Memory B cell (primary cell): ENCODE measurements around the gene CAMTA1.

Source experiments
- ATAC-seq: fragments of 150-1000 bp; cut with Tn5 transposase; 2 replicates; pipeline ENCODE4 v1.10.0; 2021; ENCODE audit warnings: low read depth, mild to moderate bottlenecking, moderate library complexity
- DNase-seq, 2 donors: peaks; one replicate each; pipeline ENCODE4 v3.0.0; 2022; ENCODE audit warnings: low spot score in 2 of 2
- H3K27ac Mint-ChIP-seq: one replicate; pipeline ENCODE4 v1.8.0; 2022; ENCODE audit warnings: mild to moderate bottlenecking, moderate library complexity, mixed read lengths
- H3K27me3 Mint-ChIP-seq: one replicate; pipeline ENCODE4 v1.8.0; 2022; ENCODE audit warnings: mixed read lengths
- H3K36me3 Mint-ChIP-seq: one replicate; pipeline ENCODE4 v1.8.0; 2022; ENCODE audit warnings: mild to moderate bottlenecking, mixed read lengths
- H3K4me1 Mint-ChIP-seq: one replicate; pipeline ENCODE4 v1.8.0; 2022; ENCODE audit warnings: mixed read lengths
- H3K4me3 Mint-ChIP-seq: one replicate; pipeline ENCODE4 v1.8.0; 2022; ENCODE audit warnings: mild to moderate bottlenecking, moderate library complexity, mixed read lengths
- H3K9me3 Mint-ChIP-seq: one replicate; pipeline ENCODE4 v1.8.0; 2022; ENCODE audit warnings: mixed read lengths

Gene CAMTA1

DNA sequence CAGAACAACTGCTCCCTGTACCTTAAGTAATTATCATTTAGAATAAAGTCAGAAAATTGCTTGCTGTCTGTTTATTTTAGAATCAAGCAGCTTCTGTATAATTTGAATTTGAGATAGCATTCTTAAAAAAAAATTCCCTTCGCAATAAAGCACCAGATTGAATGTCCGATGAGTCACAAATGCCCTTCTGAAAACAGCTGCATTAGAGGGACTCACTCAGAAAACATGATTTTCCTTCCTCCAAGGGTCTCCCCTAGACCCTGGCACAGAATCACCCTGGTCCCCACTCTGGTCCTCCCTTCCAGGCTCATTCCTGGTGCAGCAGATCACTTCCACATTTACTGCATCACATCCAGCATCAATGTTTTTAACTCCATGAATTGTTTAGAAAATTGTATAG lies 514.7 kb downstream of the CAMTA1 start:
- H3K9me3 Mint-ChIP-seq, result peaks cover 5% of the 10 kb centered on the region
- no peaks in the 10 kb centered on the region for H3K4me1 Mint-ChIP-seq
- no peaks in the 10 kb centered on the region for H3K36me3 Mint-ChIP-seq
- ATAC-seq (no peak), DNase-seq (no peak)
- H3K27ac Mint-ChIP-seq, result no peak overlapping the region
- H3K27me3 Mint-ChIP-seq, result peaks cover 9% of the 10 kb centered on the region
- no peak overlapping the region for H3K4me3 Mint-ChIP-seq

- Mint-ChIP-seq H3K4me3 (no peak overlapping the region), H3K36me3 (no peaks in the 10 kb centered on the region), H3K27me3 (peaks cover 9% of the 10 kb centered on the region), H3K27ac (no peak overlapping the region), H3K4me1 (no peaks in the 10 kb centered on the region), H3K9me3 (peaks cover 7% of the 10 kb centered on the region)
- ATAC-seq, result no peak
- DNase-seq, result no peak
These were observed 515.8 kb downstream of the CAMTA1 start for GRCh38 chr1:7300893-7301663.

GRCh38 chr1:7301664-7301981 lies 516.4 kb downstream of the CAMTA1 start:
- no peak for ATAC-seq
- peak in 1 of 2 donors; percentile 5 for DNase-seq
- Mint-ChIP-seq H3K27me3 (peaks cover 6% of the 10 kb centered on the region), H3K27ac (no peak overlapping the region), H3K9me3 (peaks cover 3% of the 10 kb centered on the region), H3K4me1 (no peaks in the 10 kb centered on the region), H3K36me3 (no peaks in the 10 kb centered on the region), H3K4me3 (no peak overlapping the region)

DNA sequence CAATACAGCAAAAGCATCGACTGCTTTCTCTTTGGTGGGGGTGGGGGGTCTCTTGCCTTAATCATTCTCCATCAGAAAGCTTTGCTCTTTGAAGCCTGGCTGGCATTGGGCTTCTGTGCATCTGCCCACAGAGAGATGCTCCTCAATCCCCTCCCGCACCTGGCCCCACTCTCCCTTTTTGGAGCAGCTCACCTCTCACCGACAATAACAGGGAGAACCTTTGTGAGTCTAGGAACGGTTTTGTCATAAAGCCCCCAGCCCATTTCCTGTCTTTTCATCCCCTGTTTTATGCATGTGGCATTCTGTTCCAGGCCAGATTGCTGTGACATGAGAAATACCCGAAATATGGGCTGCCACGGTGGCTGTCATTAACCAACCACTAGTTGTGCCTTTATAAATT lies 516.9 kb downstream of the CAMTA1 start:
- ATAC-seq, result no peak
- Mint-ChIP-seq H3K9me3 (peaks cover 2% of the 10 kb centered on the region), H3K4me1 (no peaks in the 10 kb centered on the region), H3K36me3 (no peaks in the 10 kb centered on the region), H3K27me3 (peaks cover 6% of the 10 kb centered on the region), H3K27ac (no peak overlapping the region), H3K4me3 (no peak overlapping the region)
- DNase-seq, result peak in 1 of 2 donors; percentile 1

- Mint-ChIP-seq H3K9me3 (peaks cover 2% of the 10 kb centered on the region), H3K27me3 (peaks cover 6% of the 10 kb centered on the region), H3K27ac (no peak overlapping the region), H3K36me3 (no peaks in the 10 kb centered on the region), H3K4me3 (no peak overlapping the region), H3K4me1 (no peaks in the 10 kb centered on the region)
- no peak for ATAC-seq
- DNase-seq, result no peak
These were observed 517.6 kb downstream of the CAMTA1 start for GRCh38 chr1:7302873-7303272.

DNA sequence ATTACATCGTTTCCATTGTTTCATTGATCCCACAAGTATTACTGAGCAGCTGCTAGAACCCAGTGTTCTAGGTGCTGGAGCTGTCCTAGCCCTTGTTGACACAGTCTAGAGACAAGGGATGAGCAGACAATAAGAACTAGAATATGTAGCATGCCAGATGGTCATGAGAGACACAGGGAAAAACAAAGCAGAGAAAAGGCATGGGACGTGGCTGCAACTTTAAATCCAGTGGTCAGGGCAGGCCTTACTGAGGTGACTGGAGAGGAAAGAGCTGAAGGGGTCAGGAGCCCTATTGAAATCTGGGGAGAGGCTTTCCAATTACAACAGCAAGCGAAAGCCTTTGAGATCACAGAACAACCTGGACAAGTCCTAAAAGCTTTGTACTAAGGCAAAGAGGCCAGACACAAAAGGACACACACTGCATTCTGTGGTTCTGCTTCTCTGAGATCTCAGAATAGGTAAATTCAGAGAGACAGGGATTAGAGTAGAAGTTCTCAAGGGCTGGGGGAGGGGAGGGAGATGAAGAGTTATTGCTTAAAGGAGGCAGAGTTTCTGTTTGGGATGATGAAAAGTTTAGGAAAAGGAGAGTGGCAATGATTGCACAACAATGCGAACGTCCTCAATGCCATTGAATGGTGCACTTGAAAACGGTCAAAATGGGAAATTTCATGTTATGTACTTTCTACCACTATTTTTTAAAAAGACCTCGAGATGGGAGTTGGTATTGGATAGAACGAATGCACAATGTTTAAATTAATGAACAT lies 518.5 kb downstream of the CAMTA1 start:
- Mint-ChIP-seq H3K4me1 (no peaks in the 10 kb centered on the region), H3K9me3 (peaks cover 6% of the 10 kb centered on the region), H3K36me3 (no peaks in the 10 kb centered on the region), H3K27ac (no peak overlapping the region), H3K27me3 (peaks cover 6% of the 10 kb centered on the region), H3K4me3 (no peak overlapping the region)
- DNase-seq (no peak), ATAC-seq (no peak)

GRCh38 chr1:7313081-7313546 lies 527.9 kb downstream of the CAMTA1 start:
- ATAC-seq (no peak), DNase-seq (no peak)
- Mint-ChIP-seq H3K9me3 (peaks cover 7% of the 10 kb centered on the region), H3K4me1 (no peaks in the 10 kb centered on the region), H3K4me3 (no peak overlapping the region), H3K27me3 (peaks cover 13% of the 10 kb centered on the region), H3K36me3 (no peaks in the 10 kb centered on the region), H3K27ac (no peak overlapping the region)

GRCh38 chr1:7313826-7314225 lies 528.6 kb downstream of the CAMTA1 start:
- Mint-ChIP-seq H3K36me3 (no peaks in the 10 kb centered on the region), H3K4me1 (no peaks in the 10 kb centered on the region), H3K4me3 (no peak overlapping the region), H3K9me3 (peaks cover 5% of the 10 kb centered on the region), H3K27ac (no peak overlapping the region), H3K27me3 (peaks cover 13% of the 10 kb centered on the region)
- DNase-seq (no peak), ATAC-seq (no peak)

DNA sequence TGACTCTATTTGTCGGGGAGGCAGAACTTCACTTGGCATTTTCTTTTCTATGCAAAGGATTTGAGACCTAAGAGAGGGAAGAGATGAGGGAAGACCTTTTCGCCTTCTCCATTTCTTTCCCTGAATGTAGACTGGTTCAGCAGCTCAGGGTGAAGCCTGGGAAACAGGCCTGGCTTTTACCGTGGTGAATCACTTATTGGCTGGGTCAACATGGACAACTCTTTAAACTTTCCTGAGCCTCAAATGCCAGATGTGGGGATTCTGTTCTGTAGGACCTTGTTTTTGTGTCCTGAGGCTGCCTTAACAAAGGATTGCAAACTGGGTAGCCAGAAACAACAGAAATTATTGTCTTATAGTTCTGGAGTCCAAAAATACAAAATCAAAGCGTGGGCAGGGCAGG lies 530.1 kb downstream of the CAMTA1 start:
- ATAC-seq (no peak), DNase-seq (no peak)
- Mint-ChIP-seq H3K27me3 (peaks cover 15% of the 10 kb centered on the region), H3K4me3 (no peak overlapping the region), H3K36me3 (no peaks in the 10 kb centered on the region), H3K27ac (no peak overlapping the region), H3K9me3 (peaks cover 1% of the 10 kb centered on the region), H3K4me1 (no peaks in the 10 kb centered on the region)

GRCh38 chr1:7315946-7316345 lies 530.7 kb downstream of the CAMTA1 start:
- H3K9me3 Mint-ChIP-seq, result peaks cover 1% of the 10 kb centered on the region
- ATAC-seq, result no peak

DNA sequence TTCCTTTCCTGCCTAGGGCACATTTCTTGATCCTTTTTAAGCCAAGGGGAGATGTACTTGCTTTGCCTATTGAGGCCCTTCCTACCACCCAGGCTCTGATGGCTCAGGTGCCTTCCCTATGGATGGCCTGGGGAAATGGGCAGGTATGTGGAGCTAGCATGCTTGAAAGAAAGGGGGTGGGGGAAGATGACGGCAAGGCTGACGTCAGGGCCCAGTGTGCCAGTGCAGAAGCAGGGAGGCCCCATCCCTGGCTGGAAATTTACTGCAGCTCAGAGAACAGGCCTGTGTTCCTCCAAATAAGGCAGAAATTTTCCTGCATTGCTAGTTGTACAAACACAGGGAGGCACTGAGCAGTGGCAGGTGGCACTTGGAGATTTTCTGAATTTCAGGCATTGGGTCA lies 532.6 kb downstream of the CAMTA1 start:
- H3K9me3 Mint-ChIP-seq, result no peaks in the 10 kb centered on the region
- no peaks in the 10 kb centered on the region for H3K4me1 Mint-ChIP-seq

More at GRCh38 chr1:7315946-7316345, 530.7 kb downstream of the CAMTA1 start:
- H3K27me3 Mint-ChIP-seq, result peaks cover 15% of the 10 kb centered on the region
- no peak for DNase-seq
- H3K36me3 Mint-ChIP-seq, result no peaks in the 10 kb centered on the region
- H3K4me3 Mint-ChIP-seq, result no peak overlapping the region
- H3K27ac Mint-ChIP-seq, result no peak overlapping the region
- no peaks in the 10 kb centered on the region for H3K4me1 Mint-ChIP-seq

GRCh38 chr1:7319196-7319595 lies 533.9 kb downstream of the CAMTA1 start:
- H3K4me1 Mint-ChIP-seq, result no peaks in the 10 kb centered on the region
- no peaks in the 10 kb centered on the region for H3K36me3 Mint-ChIP-seq
- H3K27ac Mint-ChIP-seq, result no peak overlapping the region
- DNase-seq (no peak), ATAC-seq (no peak)
- H3K4me3 Mint-ChIP-seq, result no peak overlapping the region
- peaks cover 16% of the 10 kb centered on the region for H3K27me3 Mint-ChIP-seq
- H3K9me3 Mint-ChIP-seq, result no peaks in the 10 kb centered on the region

More for the DNA sequence above, 532.6 kb downstream of the CAMTA1 start:
- no peaks in the 10 kb centered on the region for H3K36me3 Mint-ChIP-seq
- peaks cover 18% of the 10 kb centered on the region for H3K27me3 Mint-ChIP-seq
- no peak overlapping the region for H3K4me3 Mint-ChIP-seq
- H3K27ac Mint-ChIP-seq, result no peak overlapping the region
- ATAC-seq (no peak), DNase-seq (no peak)

DNA sequence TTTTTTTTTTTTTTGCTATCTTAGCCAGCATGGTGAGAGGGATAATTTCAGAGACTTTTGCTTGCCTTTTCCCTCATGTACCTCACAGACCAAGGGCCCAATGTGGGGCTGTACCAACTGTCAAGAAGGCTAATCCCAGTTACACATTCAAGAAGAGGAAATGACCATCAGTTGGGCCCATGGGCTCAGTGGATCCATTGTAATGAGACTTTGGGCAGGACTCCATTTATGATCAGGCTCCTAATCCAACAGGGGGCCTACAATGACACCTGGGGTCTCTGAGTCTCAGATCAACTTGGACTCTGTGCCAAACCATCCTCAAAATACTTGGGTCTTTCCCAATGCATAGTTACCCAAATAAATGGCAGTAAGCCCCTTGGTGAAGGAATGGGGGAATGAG lies 535.4 kb downstream of the CAMTA1 start:
- Mint-ChIP-seq H3K4me3 (no peak overlapping the region), H3K27me3 (peaks cover 22% of the 10 kb centered on the region), H3K36me3 (no peaks in the 10 kb centered on the region), H3K4me1 (no peaks in the 10 kb centered on the region), H3K9me3 (no peaks in the 10 kb centered on the region), H3K27ac (no peak overlapping the region)
- ATAC-seq, result no peak
- DNase-seq, result no peak

GRCh38 chr1:7322283-7322785 lies 537.1 kb downstream of the CAMTA1 start:
- peaks cover 1% of the 10 kb centered on the region for H3K36me3 Mint-ChIP-seq
- no peak overlapping the region for H3K27ac Mint-ChIP-seq
- no peak for ATAC-seq
- H3K9me3 Mint-ChIP-seq, result peaks cover 5% of the 10 kb centered on the region
- peaks cover 16% of the 10 kb centered on the region for H3K27me3 Mint-ChIP-seq
- no peak overlapping the region for H3K4me3 Mint-ChIP-seq
- H3K4me1 Mint-ChIP-seq, result no peaks in the 10 kb centered on the region
- no peak for DNase-seq
